Loucy (cell line): ENCODE results near the gene ARIH2.

Source experiments
- CTCF ChIP-seq: fragments of 200-600 bp; sonication (generic); conservative IDR thresholded peaks from 2 replicates; pipeline ENCODE4 v1.5.1; 2014; ENCODE audit warnings: mild to moderate bottlenecking, antibody characterized with exemption, low read length
- EZH2phosphoT487 ChIP-seq: fragments of 200-600 bp; IDR thresholded peaks from 2 replicates; pipeline ENCODE4 v1.6.1; 2018; ENCODE audit warnings: antibody characterized with exemption, mild to moderate bottlenecking, moderate library complexity, borderline replicate concordance

- TF ChIP-seq CTCF (no peak), EZH2phosphoT487 (no peak)
Measured at GRCh38 chr3:48927928-48928327, 9.3 kb downstream of the ARIH2 start.
